ENCODE data around the gene ARPP19. TPM values are rescaled to one million over a fixed set of nuclear protein-coding genes. Genes with fewer than 3 reads are reported as not detected.

ARPP19 gene
- total and polyA plus RNA-seq, 2 experiments from 2014 or later, result 52.7 to 130 TPM

GRCh38 chr15:52506549-52506948, 62.3 kb downstream of the ARPP19 start:
- peaks cover 2% of the 10 kb centered on the region for H3K79me2 ChIP-seq
- WGBS (ENCODE audit: low lambda C conversion rate, missing lambda C conversion rate), result 70% methylated on average over 6 of the region's 6 CpGs
- no peaks in the 10 kb centered on the region for H4K20me1 ChIP-seq (ENCODE audit: insufficient read depth, poor library complexity, severe bottlenecking)

GRCh38 chr15:52505151-52505550, 63.7 kb downstream of the ARPP19 start:
- Histone ChIP-seq H4K20me1 (ENCODE audit: insufficient read depth, poor library complexity, severe bottlenecking) (no peaks in the 10 kb centered on the region), H3K4me3 (no peak overlapping the region), H3K9me2 (replicated peaks; ENCODE audit: insufficient read depth) (no peaks in the 10 kb centered on the region), H3K9me3 (ENCODE audit: low read depth) (no peaks in the 10 kb centered on the region), H3K27me3 (no peaks in the 10 kb centered on the region), H3K27ac (no peak overlapping the region), H3K36me3 (replicated peaks; ENCODE audit: insufficient read depth, low read depth) (no peaks in the 10 kb centered on the region), H3K4me2 (no peak overlapping the region), H2AFZ (no peak overlapping the region), H3K79me2 (peaks cover 2% of the 10 kb centered on the region), H3K4me1 (ENCODE audit: insufficient read depth) (no peaks in the 10 kb centered on the region)
- TF ChIP-seq, protein P1, sequence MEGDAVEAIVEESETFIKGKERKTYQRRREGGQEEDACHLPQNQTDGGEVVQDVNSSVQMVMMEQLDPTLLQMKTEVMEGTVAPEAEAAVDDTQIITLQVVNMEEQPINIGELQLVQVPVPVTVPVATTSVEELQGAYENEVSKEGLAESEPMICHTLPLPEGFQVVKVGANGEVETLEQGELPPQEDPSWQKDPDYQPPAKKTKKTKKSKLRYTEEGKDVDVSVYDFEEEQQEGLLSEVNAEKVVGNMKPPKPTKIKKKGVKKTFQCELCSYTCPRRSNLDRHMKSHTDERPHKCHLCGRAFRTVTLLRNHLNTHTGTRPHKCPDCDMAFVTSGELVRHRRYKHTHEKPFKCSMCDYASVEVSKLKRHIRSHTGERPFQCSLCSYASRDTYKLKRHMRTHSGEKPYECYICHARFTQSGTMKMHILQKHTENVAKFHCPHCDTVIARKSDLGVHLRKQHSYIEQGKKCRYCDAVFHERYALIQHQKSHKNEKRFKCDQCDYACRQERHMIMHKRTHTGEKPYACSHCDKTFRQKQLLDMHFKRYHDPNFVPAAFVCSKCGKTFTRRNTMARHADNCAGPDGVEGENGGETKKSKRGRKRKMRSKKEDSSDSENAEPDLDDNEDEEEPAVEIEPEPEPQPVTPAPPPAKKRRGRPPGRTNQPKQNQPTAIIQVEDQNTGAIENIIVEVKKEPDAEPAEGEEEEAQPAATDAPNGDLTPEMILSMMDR (IDR thresholded peaks at IDR 0.05; ENCODE audit: poor library complexity), result no peak
- TF ChIP-seq EZH2 (IDR thresholded peaks at IDR 0.05; ENCODE audit: borderline replicate concordance), result no peak
- no peak for TF ChIP-seq EZH2phosphoT487 (IDR thresholded peaks at IDR 0.05; ENCODE audit: low read depth, severe bottlenecking, unreplicated experiment)
- WGBS (ENCODE audit: low lambda C conversion rate, missing lambda C conversion rate), result 92% methylated on average over 6 of the region's 6 CpGs
- DNase-seq (ENCODE audit: low spot score), result no peak

More at GRCh38 chr15:52506549-52506948, 62.3 kb downstream of the ARPP19 start:
- Histone ChIP-seq H2AFZ (no peak overlapping the region), H3K9me2 (replicated peaks; ENCODE audit: insufficient read depth) (no peaks in the 10 kb centered on the region), H3K27me3 (no peaks in the 10 kb centered on the region), H3K9me3 (ENCODE audit: low read depth) (no peaks in the 10 kb centered on the region), H3K4me2 (no peak overlapping the region), H3K36me3 (replicated peaks; ENCODE audit: insufficient read depth, low read depth) (no peaks in the 10 kb centered on the region), H3K27ac (no peak overlapping the region), H3K4me3 (no peak overlapping the region), H3K4me1 (ENCODE audit: insufficient read depth) (no peaks in the 10 kb centered on the region)
- DNase-seq (ENCODE audit: low spot score), result no peak
- TF ChIP-seq EZH2phosphoT487 (IDR thresholded peaks at IDR 0.05; ENCODE audit: low read depth, severe bottlenecking, unreplicated experiment), result no peak
- TF ChIP-seq EZH2 (IDR thresholded peaks at IDR 0.05; ENCODE audit: borderline replicate concordance), result no peak
- TF ChIP-seq, protein P1 (IDR thresholded peaks at IDR 0.05; ENCODE audit: poor library complexity), result no peak

- TF ChIP-seq EZH2phosphoT487 (IDR thresholded peaks at IDR 0.05; ENCODE audit: low read depth, severe bottlenecking, unreplicated experiment) (no peak), EZH2 (IDR thresholded peaks at IDR 0.05; ENCODE audit: borderline replicate concordance) (no peak)
- TF ChIP-seq, protein P1 (IDR thresholded peaks at IDR 0.05; ENCODE audit: poor library complexity), result no peak
- Histone ChIP-seq H3K4me2 (no peak overlapping the region), H3K9me3 (ENCODE audit: low read depth) (no peaks in the 10 kb centered on the region), H3K4me3 (no peak overlapping the region), H3K27me3 (no peaks in the 10 kb centered on the region), H3K79me2 (peaks cover 2% of the 10 kb centered on the region), H3K27ac (no peak overlapping the region), H4K20me1 (ENCODE audit: insufficient read depth, poor library complexity, severe bottlenecking) (no peaks in the 10 kb centered on the region), H3K36me3 (replicated peaks; ENCODE audit: insufficient read depth, low read depth) (no peaks in the 10 kb centered on the region), H3K9me2 (replicated peaks; ENCODE audit: insufficient read depth) (no peaks in the 10 kb centered on the region), H2AFZ (no peak overlapping the region), H3K4me1 (ENCODE audit: insufficient read depth) (no peaks in the 10 kb centered on the region)
- DNase-seq (ENCODE audit: low spot score), result no peak
- 93% methylated on average over 5 of the region's 5 CpGs for WGBS (ENCODE audit: low lambda C conversion rate, missing lambda C conversion rate)
These were observed 64.9 kb downstream of the ARPP19 start for GRCh38 chr15:52503788-52504496.

Measured in hepatocyte (in vitro differentiated cells).